Natural killer cell (primary cell): ENCODE results near the gene ILK. TPM values are rescaled to one million over a fixed set of nuclear protein-coding genes. Genes with fewer than 3 reads are reported as not detected.

ENCODE experiments used
- ATAC-seq, 3 donors: fragments of 150-1000 bp in 2 of 3; fragments of 200-7000 bp in 1 of 3; cut with Tn5 transposase; 1 replicate in 1 of 3; 2 replicates in 2 of 3; pipeline ENCODE4 v1.10.0; 2021; ENCODE audit warnings: mild to moderate bottlenecking in 2 of 3, moderate library complexity in 2 of 3
- DNase-seq, 2 donors: peaks; one replicate each; pipeline versions ENCODE4 v3.0.0 to v3.0.0-alpha.2; 2013 to 2021; ENCODE audit warnings: mixed read lengths in 1 of 2
- H3K27ac ChIP-seq: one replicate; pipeline ENCODE4 v1.5.1; 2013; ENCODE audit warnings: mild to moderate bottlenecking, low read length
- H3K27me3 ChIP-seq: one replicate; pipeline ENCODE4 v1.6.1; 2013; ENCODE audit warnings: low read length; ENCODE audit not compliant: control insufficient read depth, insufficient read depth
- H3K36me3 ChIP-seq: one replicate; pipeline ENCODE4 v1.6.1; 2013; ENCODE audit warnings: low read length; ENCODE audit not compliant: control insufficient read depth, insufficient read depth
- H3K4me1 ChIP-seq: one replicate; pipeline ENCODE4 v1.6.1; 2013; ENCODE audit warnings: low read length; ENCODE audit not compliant: control insufficient read depth, insufficient read depth
- H3K4me3 ChIP-seq: one replicate; pipeline ENCODE4 v1.5.1; 2013; ENCODE audit warnings: low read length
- H3K9me3 ChIP-seq: one replicate; pipeline ENCODE4 v1.6.1; 2013; ENCODE audit warnings: low read length; ENCODE audit not compliant: control insufficient read depth, insufficient read depth
- H3K27ac Mint-ChIP-seq, 2 donors: one replicate each; pipeline ENCODE4 v1.8.0; 2022; ENCODE audit warnings: mild to moderate bottlenecking in 2 of 2, mixed read lengths in 2 of 2, moderate library complexity in 1 of 2
- H3K27me3 Mint-ChIP-seq, 2 donors: one replicate each; pipeline ENCODE4 v1.8.0; 2022; ENCODE audit warnings: low read depth in 2 of 2, mixed read lengths in 2 of 2
- H3K36me3 Mint-ChIP-seq: one replicate; pipeline ENCODE4 v1.8.0; 2022; ENCODE audit warnings: mixed read lengths
- H3K4me1 Mint-ChIP-seq, 2 donors: one replicate each; pipeline ENCODE4 v1.8.0; 2022; ENCODE audit warnings: mixed read lengths in 2 of 2
- H3K4me3 Mint-ChIP-seq: one replicate; pipeline ENCODE4 v1.8.0; 2022; ENCODE audit warnings: mild to moderate bottlenecking, moderate library complexity, mixed read lengths
- H3K9me3 Mint-ChIP-seq, 2 donors: one replicate each; pipeline ENCODE4 v1.8.0; 2022; ENCODE audit warnings: mixed read lengths in 2 of 2
- WGBS: methylation state at CpG from one replicate; pipeline ENCODE4 v1.1.7; 2013; ENCODE audit warnings: missing lambda C conversion rate; ENCODE audit not compliant: insufficient coverage; 5-methylcytosine and 5-hydroxymethylcytosine counted together
- intact Hi-C: fragments of 100-400 bp; cut with micrococcal nuclease; formaldehyde crosslinking; loops from one replicate; pipeline ENCODE4 v1.14.2; 2022
- total RNA-seq, 4 donors: library from RNA; stranded (reverse); fragments of 120-200 nt in 1 of 4; gene quantifications; one replicate each; pipeline versions ENCODE4 v1.2.3 to v1.2.4, GENCODE V29; 2013 to 2022
- TF ChIP-seq, protein P1 (sequence below): fragments of 200-600 bp; IDR thresholded peaks from one replicate; pipeline ENCODE4 v1.8.0; 2022; ENCODE audit warnings: antibody characterized with exemption

The ILK gene
- total RNA-seq, 3 donors from 2014 or later (not counting 1 experiment from before 2014, with no cell fraction given): 109 to 145 (median 142) TPM

DNA sequence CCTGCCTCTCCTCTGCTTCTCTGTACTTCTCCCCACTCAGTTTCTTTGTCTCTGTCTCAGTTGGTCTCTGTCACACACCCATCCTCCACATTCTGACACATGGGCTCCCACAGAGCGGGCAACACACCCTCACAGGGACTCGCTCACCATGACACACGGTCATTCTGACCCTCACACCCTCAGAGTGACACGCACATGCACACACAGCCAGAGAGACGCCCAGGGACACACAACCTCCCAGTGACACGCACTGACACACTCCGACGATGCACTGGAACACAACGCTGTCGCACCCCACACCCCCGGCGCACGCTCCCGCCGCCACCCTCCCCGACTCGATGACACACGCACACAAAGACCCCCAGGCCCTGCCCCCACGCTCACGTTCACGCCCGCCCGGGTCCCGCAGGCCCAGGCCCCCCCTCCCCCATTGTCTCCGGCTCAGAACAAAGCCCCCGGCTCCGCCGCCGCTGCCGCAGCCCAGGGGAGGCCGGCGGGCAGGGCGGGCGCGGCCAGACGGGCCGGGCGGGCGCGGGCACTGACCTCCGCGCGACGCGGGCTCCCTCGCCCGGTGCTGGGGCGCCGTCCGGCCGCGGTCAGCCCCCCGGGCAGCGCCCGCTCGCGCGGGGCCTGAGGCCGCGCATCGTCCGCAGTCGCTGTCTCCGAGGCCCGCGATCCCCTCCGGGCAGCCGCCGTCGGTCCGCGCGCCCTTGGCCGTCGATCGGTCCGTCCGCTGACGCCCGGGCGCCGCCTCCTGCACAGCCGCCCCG lies 51.6 kb downstream of the ILK start:
- H3K27me3 ChIP-seq: peaks cover 4% of the 10 kb centered on the region
- no peaks in the 10 kb centered on the region for H3K9me3 ChIP-seq
- intact Hi-C loops: no loop called here
- DNase-seq (peak in 1 of 2 donors; percentile 54), ATAC-seq (peak; percentile 40 to 72 (median 58))
- Mint-ChIP-seq H3K4me1 (peaks cover 0 to 6% of the 10 kb centered on the region in 2 donors), H3K4me3 (no peak overlapping the region), H3K36me3 (no peaks in the 10 kb centered on the region), H3K27me3 (peaks cover 0 to 11% of the 10 kb centered on the region in 2 donors), H3K27ac (no peak overlapping the region), H3K9me3 (no peaks in the 10 kb centered on the region)
- H3K36me3 ChIP-seq: no peaks in the 10 kb centered on the region
- no peak overlapping the region for H3K27ac ChIP-seq
- peaks cover 10% of the 10 kb centered on the region for H3K4me1 ChIP-seq
- H3K4me3 ChIP-seq: peak overlapping the region; percentile 12
- WGBS: 4% methylated on average over 82 of the region's 84 CpGs
- TF ChIP-seq, protein P1, sequence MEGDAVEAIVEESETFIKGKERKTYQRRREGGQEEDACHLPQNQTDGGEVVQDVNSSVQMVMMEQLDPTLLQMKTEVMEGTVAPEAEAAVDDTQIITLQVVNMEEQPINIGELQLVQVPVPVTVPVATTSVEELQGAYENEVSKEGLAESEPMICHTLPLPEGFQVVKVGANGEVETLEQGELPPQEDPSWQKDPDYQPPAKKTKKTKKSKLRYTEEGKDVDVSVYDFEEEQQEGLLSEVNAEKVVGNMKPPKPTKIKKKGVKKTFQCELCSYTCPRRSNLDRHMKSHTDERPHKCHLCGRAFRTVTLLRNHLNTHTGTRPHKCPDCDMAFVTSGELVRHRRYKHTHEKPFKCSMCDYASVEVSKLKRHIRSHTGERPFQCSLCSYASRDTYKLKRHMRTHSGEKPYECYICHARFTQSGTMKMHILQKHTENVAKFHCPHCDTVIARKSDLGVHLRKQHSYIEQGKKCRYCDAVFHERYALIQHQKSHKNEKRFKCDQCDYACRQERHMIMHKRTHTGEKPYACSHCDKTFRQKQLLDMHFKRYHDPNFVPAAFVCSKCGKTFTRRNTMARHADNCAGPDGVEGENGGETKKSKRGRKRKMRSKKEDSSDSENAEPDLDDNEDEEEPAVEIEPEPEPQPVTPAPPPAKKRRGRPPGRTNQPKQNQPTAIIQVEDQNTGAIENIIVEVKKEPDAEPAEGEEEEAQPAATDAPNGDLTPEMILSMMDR: no peak

GRCh38 chr11:6655790-6656583 lies 52.4 kb downstream of the ILK start, which contains the start of gene DCHS1:
Gene DCHS1, minus strand, starts transcription at chr11:6655809. Its CDS starts 14,196 bp downstream, at chr11:6641613.
- H3K4me1 Mint-ChIP-seq: peaks cover 0 to 6% of the 10 kb centered on the region in 2 donors
- peak within 1 kb of the TSS; percentile 12 for H3K4me3 ChIP-seq
- TF ChIP-seq, protein P1: no peak
- 19% methylated on average over 31 of the region's 56 CpGs for WGBS
- DNase-seq: peak in 1 of 2 donors; percentile 51
- no peaks in the 10 kb centered on the region for H3K36me3 ChIP-seq
- H3K9me3 Mint-ChIP-seq: no peaks in the 10 kb centered on the region
- H3K36me3 Mint-ChIP-seq: no peaks in the 10 kb centered on the region
- H3K27me3 ChIP-seq: peaks cover 4% of the 10 kb centered on the region
- peak within 1 kb of the TSS; percentile 80 for H3K4me3 Mint-ChIP-seq
- intact Hi-C loops: no loop called here
- peaks cover 10% of the 10 kb centered on the region for H3K4me1 ChIP-seq
- H3K27ac ChIP-seq: no peak within 1 kb of the TSS
- H3K27me3 Mint-ChIP-seq: peaks cover 0 to 11% of the 10 kb centered on the region in 2 donors
- H3K9me3 ChIP-seq: no peaks in the 10 kb centered on the region
- peak in 2 of 3 donors; percentile 48 to 53 for ATAC-seq
- peak within 1 kb of the TSS in 1 of 2 donors; percentile 79 for H3K27ac Mint-ChIP-seq

DNA sequence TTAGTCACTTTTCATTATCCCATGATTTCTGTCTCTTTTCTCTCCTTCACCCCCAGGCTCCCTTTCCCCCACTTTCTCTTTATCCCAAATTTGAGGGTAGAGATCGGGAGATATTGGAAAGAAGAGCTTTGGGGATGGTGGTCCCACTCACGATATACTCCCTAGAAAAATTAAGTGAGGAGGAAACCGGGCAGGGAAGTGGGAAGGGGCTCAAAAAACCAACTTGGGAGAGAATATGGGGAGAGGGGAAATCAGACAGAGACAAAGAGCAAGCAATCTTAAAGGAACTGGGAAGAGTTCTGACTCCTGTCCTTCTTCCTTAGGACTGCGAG lies 53.0 kb downstream of the ILK start:
- TF ChIP-seq, protein P1: no peak
- H3K27ac Mint-ChIP-seq: peak overlapping the region in 1 of 2 donors; percentile 79
- intact Hi-C loops: no loop called here

More for the DNA sequence above, 53.0 kb downstream of the ILK start:
- ATAC-seq (no peak), DNase-seq (no peak)
- Histone ChIP-seq H3K27ac (no peak overlapping the region), H3K4me3 (no peak overlapping the region), H3K4me1 (peaks cover 10% of the 10 kb centered on the region), H3K9me3 (no peaks in the 10 kb centered on the region), H3K27me3 (peaks cover 4% of the 10 kb centered on the region), H3K36me3 (no peaks in the 10 kb centered on the region)
- Mint-ChIP-seq H3K4me3 (peak overlapping the region; percentile 80), H3K9me3 (no peaks in the 10 kb centered on the region), H3K4me1 (peaks cover 0 to 6% of the 10 kb centered on the region in 2 donors), H3K36me3 (no peaks in the 10 kb centered on the region), H3K27me3 (peaks cover 0 to 11% of the 10 kb centered on the region in 2 donors)
- 84% methylated on average over 3 of the region's 4 CpGs for WGBS
